ENCODE data around the gene COL4A1.

GRCh38 chr13:110130431-110130830 is 176.5 kb downstream of the COL4A1 start:
- TF ChIP-seq, protein P1, sequence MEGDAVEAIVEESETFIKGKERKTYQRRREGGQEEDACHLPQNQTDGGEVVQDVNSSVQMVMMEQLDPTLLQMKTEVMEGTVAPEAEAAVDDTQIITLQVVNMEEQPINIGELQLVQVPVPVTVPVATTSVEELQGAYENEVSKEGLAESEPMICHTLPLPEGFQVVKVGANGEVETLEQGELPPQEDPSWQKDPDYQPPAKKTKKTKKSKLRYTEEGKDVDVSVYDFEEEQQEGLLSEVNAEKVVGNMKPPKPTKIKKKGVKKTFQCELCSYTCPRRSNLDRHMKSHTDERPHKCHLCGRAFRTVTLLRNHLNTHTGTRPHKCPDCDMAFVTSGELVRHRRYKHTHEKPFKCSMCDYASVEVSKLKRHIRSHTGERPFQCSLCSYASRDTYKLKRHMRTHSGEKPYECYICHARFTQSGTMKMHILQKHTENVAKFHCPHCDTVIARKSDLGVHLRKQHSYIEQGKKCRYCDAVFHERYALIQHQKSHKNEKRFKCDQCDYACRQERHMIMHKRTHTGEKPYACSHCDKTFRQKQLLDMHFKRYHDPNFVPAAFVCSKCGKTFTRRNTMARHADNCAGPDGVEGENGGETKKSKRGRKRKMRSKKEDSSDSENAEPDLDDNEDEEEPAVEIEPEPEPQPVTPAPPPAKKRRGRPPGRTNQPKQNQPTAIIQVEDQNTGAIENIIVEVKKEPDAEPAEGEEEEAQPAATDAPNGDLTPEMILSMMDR (IDR thresholded peaks at IDR 0.05), result no peak
- no peak for TF ChIP-seq POLR2A (IDR thresholded peaks at IDR 0.05)

All from upper lobe of left lung (tissue), 4 donors.